NCI-H1417 (cell line): Measurements from ENCODE around the gene JARID2.
A peak's percentile ranks its signal among the peaks of the same experiment; 100 is the strongest.

Experiments used
- DNase-seq, 3 experiments: peaks; one replicate each; lab custom pipeline; 2025; lab: John Stamatoyannopoulos, UW

Gene JARID2

GRCh38 chr6:15264902-15265761 is 19.3 kb downstream of the JARID2 start:
- DNase-seq: peak in 1 of 3 experiments; percentile 4

DNA sequence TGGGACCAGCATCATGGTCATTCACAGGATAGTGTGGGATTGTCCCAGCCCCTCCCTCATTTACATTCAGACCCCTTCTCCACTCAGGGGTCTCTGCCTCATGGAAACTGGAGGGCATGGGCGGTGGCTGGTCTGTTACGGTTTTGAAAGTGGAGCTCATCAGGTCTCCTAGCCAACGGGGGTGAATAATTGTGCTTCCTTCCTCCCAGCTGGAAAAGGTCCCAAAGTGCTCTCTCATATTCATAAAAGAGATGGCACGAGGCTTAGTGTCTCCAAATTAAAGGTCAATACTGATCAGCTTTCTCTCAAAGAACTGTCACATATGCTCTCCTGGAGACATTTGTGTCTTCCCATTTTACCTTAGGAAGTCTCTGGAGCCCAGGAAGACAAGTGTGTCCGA is 19.9 kb downstream of the JARID2 start:
- no peak for DNase-seq

GRCh38 chr6:15266423-15266996 is 20.6 kb downstream of the JARID2 start:
- DNase-seq: no peak

GRCh38 chr6:15267221-15267620 is 21.4 kb downstream of the JARID2 start:
- DNase-seq: no peak

GRCh38 chr6:15268137-15268908 is 22.5 kb downstream of the JARID2 start:
- DNase-seq: peak in 1 of 3 experiments; percentile 39

GRCh38 chr6:15269011-15269410 is 23.1 kb downstream of the JARID2 start:
- no peak for DNase-seq

DNA sequence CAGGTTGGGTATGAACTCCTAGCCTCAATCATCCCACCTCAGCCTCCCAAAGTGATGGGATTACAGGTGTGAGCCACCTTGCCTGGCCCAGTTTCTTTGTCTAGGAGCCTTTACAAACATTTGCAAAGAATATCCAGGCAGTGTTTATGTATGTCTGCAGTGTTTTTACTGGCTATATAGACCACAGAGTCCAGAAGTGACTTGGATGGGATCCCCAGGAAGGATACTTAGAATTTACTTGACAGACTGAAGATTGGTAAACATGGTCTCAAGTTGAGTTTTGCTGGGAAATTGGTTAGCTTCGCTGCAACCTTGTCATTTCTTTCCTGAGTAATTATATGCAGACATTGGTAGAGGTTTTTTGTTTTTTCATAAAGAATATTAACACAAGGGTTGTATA is 23.8 kb downstream of the JARID2 start:
- no peak for DNase-seq

GRCh38 chr6:15270402-15270801 is 24.5 kb downstream of the JARID2 start:
- DNase-seq: no peak

- DNase-seq: no peak
Observed at GRCh38 chr6:15272562-15272961, 26.7 kb downstream of the JARID2 start.

DNA sequence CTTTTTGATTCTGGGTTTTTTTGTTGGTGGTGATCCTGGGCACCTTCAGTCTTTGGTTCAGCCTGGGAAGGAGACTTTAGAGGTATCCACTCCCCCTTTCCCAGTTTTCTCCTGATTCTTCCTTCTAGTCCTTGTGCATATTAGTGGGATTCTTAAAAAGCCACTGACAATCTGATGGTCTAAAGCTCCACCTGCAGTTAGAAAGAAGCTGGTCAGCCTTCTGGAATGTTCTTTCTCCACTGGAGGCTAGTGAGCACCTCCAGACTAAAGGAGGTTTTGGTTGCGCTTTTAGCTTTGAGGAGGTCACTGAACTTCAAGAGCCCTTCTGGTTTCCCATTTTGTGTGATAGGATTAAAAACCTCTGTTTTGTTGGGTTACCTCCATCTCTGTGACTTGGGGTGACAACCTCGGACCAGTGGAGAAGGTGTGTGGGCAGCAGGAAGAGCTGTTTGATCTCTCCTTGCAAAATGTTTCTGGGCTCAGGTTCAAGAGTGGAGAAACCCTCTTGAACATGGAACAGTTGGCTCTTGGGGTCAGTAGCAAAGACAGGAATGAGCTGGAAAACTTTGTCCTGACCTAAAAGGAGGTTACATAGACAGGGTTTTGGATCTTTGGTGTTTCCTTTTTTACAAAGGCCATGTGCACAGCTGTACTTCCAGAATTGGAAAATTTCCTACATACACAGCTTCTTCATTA is 29.0 kb downstream of the JARID2 start:
- peak in 1 of 3 experiments; percentile 24 for DNase-seq

- no peak for DNase-seq
Observed at GRCh38 chr6:15276036-15276985, 30.4 kb downstream of the JARID2 start.

DNA sequence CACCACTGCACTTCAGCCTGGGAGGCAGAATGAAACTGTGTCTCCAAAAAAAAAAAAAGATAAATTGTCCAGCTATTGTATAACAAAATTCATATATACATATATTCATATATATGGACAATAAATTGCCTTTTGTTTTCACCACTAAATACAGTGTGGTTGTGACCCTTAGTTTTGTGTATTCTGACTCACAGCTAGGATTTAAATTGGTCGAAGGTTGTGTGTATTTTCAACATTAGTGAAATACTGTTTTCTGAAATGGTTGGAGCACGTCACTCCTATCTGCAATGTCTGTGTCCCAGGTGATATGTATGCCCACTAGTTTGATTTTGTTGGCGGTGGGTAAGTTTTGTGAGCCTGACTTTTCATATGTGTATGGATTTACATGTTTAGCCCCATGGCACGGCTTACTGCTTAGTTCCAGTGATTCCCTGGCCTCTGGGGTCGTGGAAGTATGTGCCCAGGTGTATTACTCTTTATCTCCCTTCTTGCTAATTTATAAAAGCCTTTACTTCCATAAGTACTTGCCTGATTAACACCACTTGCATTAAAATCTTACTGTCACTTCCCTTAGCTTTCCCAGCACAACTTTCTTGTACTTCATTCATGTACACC is 33.3 kb downstream of the JARID2 start:
- no peak for DNase-seq

DNA sequence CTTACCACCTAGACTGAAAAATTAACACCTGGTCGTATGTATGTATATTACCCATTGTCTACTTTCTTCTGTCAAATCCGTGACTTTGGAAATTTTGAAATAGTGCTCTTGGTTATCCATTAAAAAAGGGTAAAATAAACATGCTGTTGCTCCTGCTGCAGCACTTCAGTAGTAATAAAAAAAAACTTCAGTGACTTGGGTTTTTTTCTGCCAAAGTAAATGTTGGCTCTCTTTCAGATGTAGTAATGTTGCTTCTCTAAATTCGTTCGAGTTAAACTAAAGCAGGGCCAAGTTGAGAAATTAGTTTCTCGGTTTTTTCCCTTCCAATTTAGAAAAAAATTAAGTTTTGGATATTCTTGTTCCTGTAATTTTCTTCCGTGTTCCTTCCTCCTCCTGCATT is 34.2 kb downstream of the JARID2 start:
- DNase-seq: no peak

GRCh38 chr6:15280961-15281360 is 35.1 kb downstream of the JARID2 start:
- no peak for DNase-seq

DNA sequence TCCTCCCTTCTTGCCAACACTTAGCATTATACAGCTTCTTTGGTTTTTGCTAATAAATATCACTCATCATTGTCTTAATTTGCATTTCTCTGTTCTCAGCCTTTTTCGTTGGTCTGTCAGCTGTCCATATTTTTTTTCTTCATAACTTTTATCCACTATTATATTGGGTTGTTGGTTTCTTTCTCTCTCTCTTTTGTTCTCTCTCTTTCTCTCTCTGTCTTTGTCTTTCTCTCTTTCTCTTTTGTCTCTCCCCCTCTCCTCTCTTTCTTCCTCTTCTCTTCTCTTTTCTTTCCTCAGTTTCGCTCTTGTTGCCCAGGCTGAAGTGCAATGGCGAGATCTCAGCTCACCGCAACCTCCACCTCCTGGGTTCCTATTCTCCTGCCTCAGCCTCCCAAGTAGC is 36.5 kb downstream of the JARID2 start:
- DNase-seq: no peak

DNA sequence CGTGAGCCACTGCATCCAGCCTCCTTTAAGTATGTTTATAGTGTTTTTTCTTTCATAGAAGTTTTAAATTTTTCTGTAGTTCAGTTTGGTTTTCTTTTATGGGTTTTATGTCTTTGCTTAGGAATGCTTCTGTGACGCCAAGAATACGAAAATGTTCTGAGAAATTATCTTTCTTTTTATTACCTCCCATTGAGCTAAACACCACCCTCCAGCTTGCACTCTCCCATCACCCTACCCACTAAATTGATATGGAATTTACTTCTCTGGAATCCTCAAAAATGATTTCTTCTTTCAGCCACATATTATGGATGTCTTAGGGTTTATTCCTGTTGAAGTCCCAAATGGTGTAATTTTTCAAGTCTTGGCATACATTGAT is 38.1 kb downstream of the JARID2 start:
- no peak for DNase-seq

DNA sequence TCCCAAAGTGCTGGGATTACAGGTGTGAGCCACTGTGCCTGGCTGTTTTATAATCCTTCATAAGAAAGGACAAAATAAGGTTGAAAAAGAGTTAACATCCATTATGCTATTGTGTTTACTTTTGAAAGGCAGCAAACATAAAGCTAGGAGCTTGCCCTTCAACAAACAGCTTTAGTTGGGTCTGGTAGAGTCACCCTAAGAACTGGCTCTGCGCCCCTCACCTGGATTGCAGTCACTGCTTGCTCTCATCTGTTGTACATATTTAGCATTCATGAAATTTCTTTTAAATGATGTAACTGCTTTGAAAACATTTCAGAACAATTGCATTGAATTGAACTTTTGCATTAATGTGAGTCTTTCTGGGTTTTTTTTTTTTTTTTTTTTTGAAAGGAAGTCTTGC is 38.9 kb downstream of the JARID2 start:
- DNase-seq: no peak

DNA sequence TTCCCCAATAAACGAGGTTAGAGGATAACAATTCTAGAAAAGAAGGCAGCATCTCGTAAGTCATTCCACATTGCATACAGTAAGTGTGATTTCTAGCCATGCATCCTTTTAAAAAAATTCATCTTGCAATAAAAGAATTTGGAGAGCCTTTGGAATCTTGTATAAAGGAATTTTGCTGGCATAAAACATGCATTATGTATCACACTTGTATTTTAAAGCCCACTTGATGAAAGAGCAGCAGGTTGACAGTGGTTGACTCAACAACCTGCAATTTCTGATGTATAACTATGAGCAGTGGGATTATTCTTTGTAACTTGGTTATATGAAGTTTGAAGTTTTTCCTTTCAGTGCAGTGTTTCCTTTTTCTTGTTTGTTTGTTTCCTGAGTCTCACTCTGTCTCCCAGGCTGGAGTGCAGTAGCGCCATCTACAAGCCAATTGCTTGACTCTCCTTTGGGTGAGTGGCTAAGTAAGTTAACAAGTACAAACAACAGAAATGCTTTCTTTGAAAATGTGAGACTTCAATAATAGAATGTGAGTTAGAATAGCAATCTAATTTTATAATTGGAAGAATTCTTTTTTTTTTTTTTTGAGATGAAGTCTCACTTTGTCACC is 39.9 kb downstream of the JARID2 start:
- no peak for DNase-seq

DNA sequence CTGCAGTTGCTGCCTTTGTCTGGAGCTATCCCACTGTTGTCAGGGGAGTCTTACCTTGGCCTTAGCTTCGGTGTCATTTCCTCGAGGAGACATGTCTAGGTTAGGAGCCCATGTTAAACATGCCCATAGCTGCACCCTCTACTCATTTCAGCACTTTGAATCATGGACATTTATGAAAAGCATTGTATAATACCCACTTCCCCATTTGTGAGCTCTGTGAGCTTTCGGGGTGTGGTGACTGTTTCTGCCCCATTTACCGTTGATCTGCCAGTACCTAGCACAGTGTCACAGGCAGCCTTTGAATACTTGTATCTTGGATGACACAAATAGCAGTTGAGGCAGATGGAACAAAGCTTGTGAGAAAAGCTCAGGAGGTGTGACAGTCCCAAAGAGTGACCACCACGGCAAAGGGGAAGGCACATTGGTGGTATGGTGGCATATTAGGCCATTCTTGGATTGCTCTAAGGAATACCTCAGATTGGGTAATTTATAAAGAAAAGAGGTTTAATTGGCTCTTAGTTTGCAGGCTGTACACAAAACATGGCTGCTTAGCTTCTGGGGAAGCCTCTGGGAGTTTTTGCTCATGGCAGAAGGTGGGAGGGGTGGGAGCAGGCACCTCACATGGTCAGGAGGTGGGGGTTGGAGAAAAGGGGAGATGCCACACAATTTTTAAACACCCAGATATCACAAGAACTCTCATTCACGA is 42.0 kb downstream of the JARID2 start:
- no peak for DNase-seq

- DNase-seq: no peak
Observed at GRCh38 chr6:15288856-15289255, 43.0 kb downstream of the JARID2 start.
